HCT116 (cell line): Measurements from ENCODE around the gene ZNF653. TPM values are rescaled to one million over a fixed set of nuclear protein-coding genes. Genes with fewer than 3 reads are reported as not detected.

Source experiments
- ATAC-seq: fragments of 200-7000 bp; cut with Tn5 transposase; 2 replicates; pipeline ENCODE4 v1.9.1; 2020; ENCODE audit warnings: mild to moderate bottlenecking, moderate library complexity
- BruUV-seq: library from RNA; stranded (reverse); fragments of 400-500 nt; replicated peaks from 2 replicates; lab custom pipeline; 2021; lab: Mats Ljungman, UMichigan
- CTCF ChIA-PET: fragments of 300-600 bp; sonication (Branson Sonifier 250); formaldehyde crosslinking; loops from one replicate; lab custom pipeline; 2021; ENCODE audit warnings: antibody characterized with exemption; lab: Charles Lee
- POLR2A ChIA-PET: fragments of 300-600, 350-600 bp; sonication (Branson Sonifier 250); formaldehyde crosslinking; loops from one replicate; lab custom pipeline; 2021; ENCODE audit warnings: antibody characterized with exemption; lab: Charles Lee
- RAD21 ChIA-PET, 2 experiments: fragments of 300-600 bp; sonication (Branson Sonifier 250); formaldehyde crosslinking; loops; one replicate each; lab custom pipeline; 2023; ENCODE audit warnings: low total read pairs in 2 of 2; ENCODE audit not compliant: uncharacterized antibody in 2 of 2, unreplicated experiment in 2 of 2, low non-redundant PET in 1 of 2; lab: Charles Lee
- DNase-seq: peaks from one replicate; pipeline ENCODE4 v3.0.0-alpha.2; 2010; ENCODE audit warnings: low read depth, low spot score
- H2AFZ ChIP-seq: fragments of 200-600 bp; shearing (Covaris generic), sonication (generic); 2 replicates; pipeline ENCODE4 v1.6.1; 2017; ENCODE audit warnings: low read depth, mixed run types, mixed read lengths, antibody characterized with exemption, low read length; ENCODE audit not compliant: poor library complexity, severe bottlenecking
- H3K27ac ChIP-seq: 2 replicates; pipeline ENCODE4 v1.5.1; 2012; ENCODE audit warnings: low read depth, low read length
- H3K27me3 ChIP-seq: fragments of 200-600 bp; sonication (generic); 2 replicates; pipeline ENCODE4 v1.6.1; 2016; ENCODE audit warnings: mixed run types, low read length, mixed read lengths; ENCODE audit not compliant: insufficient read depth
- H3K36me3 ChIP-seq, 2 experiments: fragments of 200-500 bp in 1 of 2; fragments of 200-600 bp in 1 of 2; sonication (Bioruptor generic) in 1 of 2; sonication (generic) in 1 of 2; 2 replicates each; pipeline versions ENCODE4 v1.5.1 to v1.6.1; 2014 to 2016; ENCODE audit warnings: low read length in 2 of 2, inconsistent platforms in 1 of 2, mixed read lengths in 1 of 2, mixed run types in 1 of 2; ENCODE audit not compliant: insufficient read depth in 2 of 2, control insufficient read depth in 1 of 2
- H3K4me1 ChIP-seq, 2 experiments: fragments of 200-600 bp in 1 of 2; sonication (generic) in 1 of 2; 2 replicates each; pipeline versions ENCODE4 v1.5.1 to v1.6.1; 2012 to 2017; ENCODE audit warnings: low read length in 2 of 2, inconsistent platforms in 1 of 2, mild to moderate bottlenecking in 1 of 2, mixed read lengths in 1 of 2, mixed run types in 1 of 2, moderate library complexity in 1 of 2; ENCODE audit not compliant: insufficient read depth in 2 of 2, control insufficient read depth in 1 of 2
- H3K4me2 ChIP-seq: fragments of 200-600 bp; sonication (generic); 2 replicates; pipeline ENCODE4 v1.6.1; 2017; ENCODE audit warnings: mixed run types, low read length, mixed read lengths
- H3K4me3 ChIP-seq, 2 experiments: fragments of 200-600 bp in 1 of 2; sonication (generic) in 1 of 2; replicated peaks in 1 of 2; 2 replicates each; pipeline ENCODE4 v1.5.1; 2011 to 2016; ENCODE audit warnings: low read length in 2 of 2, control low read depth in 1 of 2, low read depth in 1 of 2, mild to moderate bottlenecking in 1 of 2, mixed read lengths in 1 of 2, mixed run types in 1 of 2
- H3K79me2 ChIP-seq: fragments of 200-600 bp; sonication (generic); 2 replicates; pipeline ENCODE4 v1.6.1; 2017; ENCODE audit warnings: mild to moderate bottlenecking, mixed run types, low read length, moderate library complexity, mixed read lengths; ENCODE audit not compliant: insufficient read depth
- H3K9ac ChIP-seq: fragments of 200-600 bp; sonication (generic); 2 replicates; pipeline ENCODE4 v1.6.1; 2016; ENCODE audit warnings: low read length, mixed read lengths
- H3K9me2 ChIP-seq: fragments of 200-600 bp; sonication (generic), shearing (Covaris generic); 2 replicates; pipeline ENCODE4 v1.6.1; 2017; ENCODE audit warnings: mixed run types, mild to moderate bottlenecking, moderate library complexity; ENCODE audit not compliant: insufficient read depth
- H3K9me3 ChIP-seq, 2 experiments: fragments of 200-500 bp in 1 of 2; fragments of 200-600 bp in 1 of 2; sonication (Bioruptor generic) in 1 of 2; sonication (generic) in 1 of 2; 2 replicates each; pipeline ENCODE4 v1.6.1; 2014 to 2017; ENCODE audit warnings: low read length in 2 of 2, mixed read lengths in 2 of 2, inconsistent platforms in 1 of 2, low read depth in 1 of 2, mild to moderate bottlenecking in 1 of 2, mixed run types in 1 of 2, moderate library complexity in 1 of 2; ENCODE audit not compliant: control insufficient read depth in 1 of 2, insufficient read depth in 1 of 2
- H4K20me1 ChIP-seq: fragments of 200-600 bp; sonication (generic), shearing (Covaris generic); 2 replicates; pipeline ENCODE4 v1.6.1; 2017; ENCODE audit warnings: mixed run types, mild to moderate bottlenecking, moderate library complexity; ENCODE audit not compliant: insufficient read depth
- CEBPB ChIP-seq: IDR thresholded peaks from 2 replicates; pipeline ENCODE4 v1.6.1; 2012; ENCODE audit warnings: low read depth
- EGR1 ChIP-seq: IDR thresholded peaks from 2 replicates; pipeline ENCODE4 v1.6.1; 2012; ENCODE audit warnings: low read depth
- ELF1 ChIP-seq: IDR thresholded peaks from 2 replicates; pipeline ENCODE4 v1.6.1; 2012; ENCODE audit warnings: low read depth, borderline replicate concordance
- EZH2 ChIP-seq: fragments of 200-600 bp; sonication (generic); IDR thresholded peaks from 2 replicates; pipeline ENCODE4 v1.6.1; 2017; ENCODE audit warnings: antibody characterized with exemption, mixed run types
- EZH2phosphoT487 ChIP-seq: fragments of 200-600 bp; IDR thresholded peaks from 2 replicates; pipeline ENCODE4 v1.6.1; 2018; ENCODE audit warnings: antibody characterized with exemption, borderline replicate concordance
- FOSL1 ChIP-seq: IDR thresholded peaks from 2 replicates; pipeline ENCODE4 v1.6.1; 2012; ENCODE audit warnings: low read depth
- POLR2A ChIP-seq: IDR thresholded peaks from 2 replicates; pipeline ENCODE4 v1.7.0; 2011; ENCODE audit warnings: borderline replicate concordance; ENCODE audit not compliant: insufficient read depth, insufficient read length; ENCODE audit errors: extremely low read depth
- POLR2AphosphoS5 ChIP-seq: IDR thresholded peaks from 2 replicates; pipeline ENCODE4 v1.6.1; 2011; ENCODE audit warnings: mild to moderate bottlenecking, low read depth, low read length, moderate library complexity
- SIN3A ChIP-seq: IDR thresholded peaks from 2 replicates; pipeline ENCODE4 v1.6.1; 2012; ENCODE audit warnings: low read depth
- SP1 ChIP-seq: IDR thresholded peaks from 2 replicates; pipeline ENCODE4 v1.6.1; 2012; ENCODE audit warnings: low read depth
- SRF ChIP-seq: IDR thresholded peaks from 2 replicates; pipeline ENCODE4 v1.6.1; 2012; ENCODE audit warnings: low read depth
- TCF7L2 ChIP-seq: IDR thresholded peaks from 2 replicates; pipeline ENCODE4 v1.7.0; 2011; ENCODE audit warnings: borderline replicate concordance, inconsistent platforms; ENCODE audit not compliant: insufficient read depth, insufficient read length; ENCODE audit errors: extremely low read depth
- YY1 ChIP-seq: IDR thresholded peaks from 2 replicates; pipeline ENCODE4 v1.6.1; 2011; ENCODE audit warnings: low read length, low read depth, moderate library complexity, mild to moderate bottlenecking; ENCODE audit not compliant: insufficient replicate concordance; ENCODE audit errors: extremely low read depth
- ZBTB33 ChIP-seq: IDR thresholded peaks from 2 replicates; pipeline ENCODE4 v1.6.1; 2011; ENCODE audit warnings: mild to moderate bottlenecking, low read length, moderate library complexity; ENCODE audit not compliant: insufficient replicate concordance; ENCODE audit errors: extremely low read depth
- ZFX ChIP-seq: fragments of 450-650 bp; IDR thresholded peaks from 2 replicates; pipeline ENCODE4 v1.6.1; 2017
- ZNF274 ChIP-seq: fragments of 200-500 bp; sonication (Bioruptor generic); IDR thresholded peaks from 2 replicates; pipeline ENCODE4 v1.6.1; 2014; ENCODE audit warnings: mild to moderate bottlenecking, low read depth, low read length, inconsistent platforms
- intact Hi-C: fragments of 100-400 bp; cut with micrococcal nuclease; formaldehyde crosslinking; loops from 2 replicates; pipeline ENCODE4 v1.10.0; 2022
- total RNA-seq: library from RNA; stranded (reverse); gene quantifications from one replicate; pipeline ENCODE4 v1.2.1, GENCODE V29; 2021; ENCODE audit not compliant: unreplicated experiment

The ZNF653 gene
- total RNA-seq, 1 experiment from 2014 or later: 16.1 TPM

DNA sequence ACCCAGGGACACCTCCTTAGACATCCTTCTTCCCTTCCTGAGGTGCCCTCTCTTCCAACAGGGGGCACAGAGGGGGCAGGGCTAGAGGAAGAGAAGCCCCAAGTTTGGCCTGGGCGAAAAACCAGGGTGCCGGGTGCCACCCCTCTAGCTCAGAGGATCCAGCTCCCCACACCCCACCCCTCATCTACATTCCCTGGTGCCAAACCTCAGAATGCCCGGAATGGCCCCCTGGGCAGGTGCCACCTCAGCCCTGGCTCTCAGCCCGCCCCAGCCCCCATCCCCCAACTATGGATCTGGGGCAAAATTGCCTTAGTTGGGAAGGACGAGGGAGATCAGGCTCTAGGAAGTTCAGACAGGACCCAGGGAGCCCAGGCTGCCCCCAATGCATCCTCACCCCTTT is 35.0 kb upstream of the ZNF653 start (continued):
- TF ChIP-seq YY1: no peak
- no peak for TF ChIP-seq EZH2phosphoT487
- no peak for TF ChIP-seq SRF
- TF ChIP-seq TCF7L2: no peak
- TF ChIP-seq ZNF274: no peak
- no peak for TF ChIP-seq EGR1
- no peak for TF ChIP-seq SP1
- TF ChIP-seq EZH2: no peak

DNA sequence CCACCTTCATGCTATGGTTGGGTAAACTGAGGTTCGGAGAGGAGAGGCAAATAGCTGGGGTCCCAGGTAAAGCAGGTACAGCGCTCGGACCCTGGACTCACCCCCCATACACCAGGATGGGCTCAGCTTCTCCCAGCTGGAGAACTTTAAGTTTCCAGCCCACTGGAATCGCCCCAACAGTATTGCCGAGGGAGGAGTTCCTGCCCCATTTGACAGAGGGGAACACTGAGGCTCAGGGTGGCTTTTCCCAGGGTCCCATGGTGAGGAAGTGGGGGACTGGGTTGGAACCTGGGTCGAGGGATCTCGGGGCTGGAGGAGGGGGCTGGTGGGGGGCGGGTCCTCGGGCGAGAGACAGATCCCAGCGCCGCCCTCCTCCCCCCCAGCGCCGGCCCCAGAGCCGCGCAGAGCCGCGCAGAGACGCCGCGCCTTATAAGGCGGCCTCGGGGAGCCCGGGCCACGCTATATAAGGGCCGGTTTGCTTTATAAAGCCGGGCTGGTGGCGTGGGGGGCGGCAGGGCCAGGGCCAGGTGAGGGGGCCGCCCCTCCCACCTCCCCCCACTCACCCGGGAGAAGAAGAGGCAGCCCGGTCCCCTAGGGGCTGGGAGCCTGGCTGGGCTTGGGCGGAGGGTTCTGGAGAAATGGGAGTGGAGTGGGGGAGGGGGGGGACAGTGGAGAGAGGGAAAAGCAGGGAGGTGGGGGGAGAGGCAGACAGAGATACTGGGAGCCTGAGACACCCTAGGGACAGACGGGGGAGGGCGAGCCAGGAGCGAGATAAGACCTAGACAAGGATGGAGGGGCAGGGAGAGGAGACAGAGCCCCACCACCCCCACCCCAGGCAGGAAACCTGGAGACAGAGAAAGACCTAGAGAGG is 34.1 kb upstream of the ZNF653 start:
- Histone ChIP-seq H2AFZ (no peak overlapping the region), H3K4me3 (no peak overlapping the region), H3K9me2 (no peaks in the 10 kb centered on the region), H3K9me3 (no peaks in the 10 kb centered on the region), H3K27me3 (no peaks in the 10 kb centered on the region), H3K4me2 (no peak overlapping the region), H3K79me2 (no peaks in the 10 kb centered on the region), H4K20me1 (no peaks in the 10 kb centered on the region), H3K27ac (no peak overlapping the region), H3K9ac (no peak overlapping the region), H3K36me3 (no peaks in the 10 kb centered on the region), H3K4me1 (peaks cover 7 to 19% of the 10 kb centered on the region in 2 experiments)
- TF ChIP-seq CEBPB (no peak), TCF7L2 (no peak), POLR2AphosphoS5 (no peak), SIN3A (no peak), ELF1 (no peak), POLR2A (no peak), ZFX (no peak), FOSL1 (no peak), ZBTB33 (no peak), EZH2phosphoT487 (no peak)
- ATAC-seq (no peak), DNase-seq (no peak)
- no TSS peak for BruUV-seq
- intact Hi-C loops: no loop called here
- ChIA-PET RAD21 (no interaction called here), POLR2A (no interaction called here), CTCF (no interaction called here)
